Effector CD8-positive, alpha-beta T cell (primary cell): Measurements from ENCODE around the gene RARRES2.
"Not testable (repeated sequence)": the region's sequence is repeated elsewhere in the genome, so short reads cannot be mapped to it uniquely, and the experiment has no call there.

Source experiments
- DNase-seq: peaks from one replicate; lab custom pipeline; 2025; lab: John Stamatoyannopoulos, UW
- total RNA-seq, 4 experiments: gene quantifications; one replicate each; lab custom pipeline; 2026; lab: John Stamatoyannopoulos, UW

RARRES2 gene
- total RNA-seq = 0 to 0.12 (median 0) reads per million in 4 experiments

DNA sequence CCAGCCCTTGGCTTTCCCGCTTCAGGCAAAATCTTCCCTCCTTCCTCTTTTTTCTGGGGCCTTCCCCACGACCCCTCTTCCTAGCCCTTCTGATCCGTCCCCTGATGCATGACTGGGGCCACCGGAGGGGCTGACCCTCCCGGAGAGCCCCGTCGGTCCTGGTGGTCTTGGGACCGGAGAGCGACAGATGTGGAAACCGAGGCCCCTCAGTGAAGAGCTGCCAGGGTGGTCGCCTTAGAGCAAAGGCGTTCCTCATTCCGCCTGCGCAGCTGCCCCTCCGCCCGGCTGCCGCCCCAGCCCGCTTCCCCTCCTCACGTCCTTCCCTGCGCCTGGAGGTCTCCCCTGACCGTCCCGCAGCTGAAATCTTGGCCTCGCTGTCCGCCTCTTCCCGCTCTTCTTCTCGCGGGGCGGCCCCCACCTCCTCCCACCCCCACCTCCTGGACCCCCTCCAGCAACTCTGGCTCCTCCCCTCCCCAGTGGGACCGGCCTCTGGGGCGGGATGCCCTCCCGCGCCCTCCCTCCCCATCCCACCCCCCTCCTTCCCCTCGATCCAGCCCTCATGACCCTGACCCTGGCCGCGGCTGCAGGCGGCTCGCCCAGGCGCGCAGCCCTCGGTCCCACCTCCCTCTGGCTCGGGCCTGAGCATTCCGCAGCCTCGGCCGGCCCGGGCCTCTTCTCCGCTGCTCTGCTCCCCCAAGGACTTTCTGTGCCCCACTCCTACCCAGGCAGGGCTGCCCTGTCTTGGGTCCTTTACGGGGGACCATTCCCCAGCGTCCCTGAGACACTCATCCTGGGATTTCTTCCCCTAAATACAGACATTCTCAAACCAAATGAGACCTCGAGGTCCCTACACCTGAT, at the start of gene RARRES2:
Gene RARRES2 (minus strand): TSS at position 367 of the 858 bp plus-strand sequence. CDS start 1,020 bp downstream, outside the sequence.
- no peak for DNase-seq

DNA sequence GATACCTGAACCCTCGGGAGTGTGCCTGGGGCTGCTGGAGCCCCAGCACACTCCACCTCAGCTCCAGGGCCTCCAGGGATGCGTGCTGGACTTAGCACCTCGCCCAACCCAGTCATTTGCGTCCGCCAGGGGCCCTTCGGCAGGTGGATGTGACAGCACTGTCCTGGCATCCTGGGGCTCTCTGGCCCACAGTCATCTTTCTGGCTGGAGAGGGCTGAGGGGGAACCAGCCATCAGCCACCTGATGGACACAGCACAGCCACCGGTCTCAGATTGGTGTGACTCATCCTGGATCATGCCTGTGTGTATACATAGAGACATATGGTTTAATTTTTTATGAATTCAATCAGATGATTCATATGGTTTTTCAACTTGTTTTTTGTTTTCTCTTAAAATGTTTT, 48.8 kb upstream of the RARRES2 start:
- DNase-seq = no peak

DNA sequence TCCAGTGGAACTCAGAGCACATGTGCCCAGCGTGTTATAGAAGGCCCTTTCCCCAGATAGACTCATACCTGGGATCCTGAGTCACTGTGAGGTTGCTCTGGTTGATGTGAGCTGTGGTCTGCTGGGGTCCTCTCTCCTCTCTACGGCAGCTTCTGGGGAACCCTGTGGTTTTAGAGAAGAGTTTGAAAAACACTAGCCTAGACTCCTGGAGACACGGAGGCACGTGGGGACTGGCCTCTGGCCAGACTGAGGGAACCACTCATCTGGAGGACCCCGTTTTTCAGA, 48.0 kb upstream of the RARRES2 start:
- DNase-seq = no peak

DNA sequence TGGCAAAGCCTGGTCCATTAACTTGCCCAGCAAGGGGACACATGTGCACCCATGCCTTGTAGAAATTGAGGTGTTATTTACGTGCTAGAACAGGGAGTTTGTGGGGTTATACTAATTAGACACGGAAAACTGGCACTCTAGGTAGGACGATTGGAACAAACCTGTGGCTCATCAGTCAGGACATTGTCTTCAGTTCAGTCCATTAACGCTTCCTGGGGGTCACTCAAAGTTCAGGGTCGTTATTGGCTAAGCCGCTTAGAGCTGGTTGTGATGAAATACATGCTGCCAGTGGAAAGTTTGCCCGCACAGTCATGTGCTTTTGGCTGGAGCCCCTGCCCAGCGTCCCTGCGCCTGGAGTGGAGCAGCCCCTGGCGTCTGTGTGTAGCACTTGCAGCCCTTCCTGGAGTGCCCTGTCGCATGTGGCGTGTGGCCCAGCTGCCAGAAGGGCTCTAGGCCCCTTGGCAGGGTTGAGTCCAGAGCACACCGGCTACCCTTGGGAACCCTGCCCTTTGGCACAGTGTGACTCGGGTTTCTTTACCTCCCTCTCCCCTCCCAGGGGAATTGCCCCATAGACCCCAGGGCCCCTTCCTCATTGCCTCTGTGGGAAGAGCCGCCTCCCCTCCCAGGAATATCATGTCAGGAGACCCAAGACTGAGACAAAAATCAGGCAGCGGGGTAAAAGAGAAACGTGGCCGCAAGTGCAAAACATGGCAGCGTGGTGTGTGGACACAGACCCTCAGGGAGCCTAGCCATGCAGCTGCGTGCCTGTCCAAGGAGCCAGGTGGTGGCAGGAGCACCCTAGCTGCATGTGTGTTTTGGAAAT, 47.5 kb upstream of the RARRES2 start:
- no peak for DNase-seq

DNA sequence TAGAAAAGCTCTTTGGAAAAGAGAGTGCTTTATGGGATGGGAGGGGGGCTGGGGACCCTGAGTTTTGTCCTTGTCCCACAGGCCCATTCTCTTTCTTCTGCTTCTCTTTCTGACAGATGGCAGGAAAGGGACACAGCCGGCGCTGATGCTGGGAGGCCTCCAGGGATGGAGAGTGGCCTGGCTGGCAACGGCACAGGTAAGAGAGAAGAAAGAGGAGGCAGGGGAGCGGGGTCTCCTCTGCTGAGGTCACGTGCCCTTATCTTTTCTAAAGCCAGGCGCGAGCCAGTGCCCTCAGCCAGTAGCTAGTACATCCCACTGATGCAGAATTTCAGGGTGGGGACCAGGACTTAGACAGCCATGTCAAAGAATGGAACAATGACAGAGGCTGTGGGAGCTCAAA, 46.9 kb upstream of the RARRES2 start:
- no peak for DNase-seq

DNA sequence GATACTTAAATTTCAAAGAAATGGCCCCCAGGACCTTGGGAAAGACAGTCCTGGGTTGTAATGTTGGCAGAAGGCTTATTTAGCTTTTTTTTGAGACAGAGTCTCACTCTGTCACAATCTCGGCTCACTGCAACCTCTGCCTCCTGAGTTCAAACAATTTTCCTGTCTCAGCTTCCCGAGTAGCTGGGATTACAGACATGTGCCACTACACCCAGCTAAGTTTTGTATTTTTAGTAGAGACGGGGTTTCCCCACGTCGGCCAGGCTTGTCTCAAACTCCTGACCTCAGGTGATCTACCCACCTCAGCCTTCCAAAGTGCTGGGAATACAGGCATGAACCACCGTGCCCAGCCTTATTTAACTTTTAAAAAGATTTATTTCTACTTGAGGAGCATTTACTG, 44.5 kb upstream of the RARRES2 start:
- not testable (repeated sequence) for DNase-seq

DNA sequence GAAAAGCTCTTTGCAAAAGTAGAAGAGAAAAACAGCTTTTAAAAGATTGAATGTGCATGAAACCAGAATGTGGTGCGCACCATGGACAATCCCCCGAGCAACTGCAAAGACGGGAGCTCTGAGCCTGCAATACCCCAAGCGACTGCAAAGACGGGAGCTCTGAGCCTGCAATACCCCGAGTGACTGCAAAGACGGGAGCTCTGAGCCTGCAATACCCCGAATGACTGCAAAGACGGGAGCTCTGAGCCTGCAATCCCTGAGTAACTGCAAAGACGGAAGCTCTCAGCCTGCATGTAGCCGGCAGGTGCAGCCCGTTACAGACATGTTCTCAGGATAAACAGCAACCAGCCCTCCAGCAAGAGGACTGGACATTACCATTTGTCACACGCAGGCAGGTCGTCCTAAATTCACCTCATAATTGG, 43.9 kb upstream of the RARRES2 start:
- no peak for DNase-seq

DNA sequence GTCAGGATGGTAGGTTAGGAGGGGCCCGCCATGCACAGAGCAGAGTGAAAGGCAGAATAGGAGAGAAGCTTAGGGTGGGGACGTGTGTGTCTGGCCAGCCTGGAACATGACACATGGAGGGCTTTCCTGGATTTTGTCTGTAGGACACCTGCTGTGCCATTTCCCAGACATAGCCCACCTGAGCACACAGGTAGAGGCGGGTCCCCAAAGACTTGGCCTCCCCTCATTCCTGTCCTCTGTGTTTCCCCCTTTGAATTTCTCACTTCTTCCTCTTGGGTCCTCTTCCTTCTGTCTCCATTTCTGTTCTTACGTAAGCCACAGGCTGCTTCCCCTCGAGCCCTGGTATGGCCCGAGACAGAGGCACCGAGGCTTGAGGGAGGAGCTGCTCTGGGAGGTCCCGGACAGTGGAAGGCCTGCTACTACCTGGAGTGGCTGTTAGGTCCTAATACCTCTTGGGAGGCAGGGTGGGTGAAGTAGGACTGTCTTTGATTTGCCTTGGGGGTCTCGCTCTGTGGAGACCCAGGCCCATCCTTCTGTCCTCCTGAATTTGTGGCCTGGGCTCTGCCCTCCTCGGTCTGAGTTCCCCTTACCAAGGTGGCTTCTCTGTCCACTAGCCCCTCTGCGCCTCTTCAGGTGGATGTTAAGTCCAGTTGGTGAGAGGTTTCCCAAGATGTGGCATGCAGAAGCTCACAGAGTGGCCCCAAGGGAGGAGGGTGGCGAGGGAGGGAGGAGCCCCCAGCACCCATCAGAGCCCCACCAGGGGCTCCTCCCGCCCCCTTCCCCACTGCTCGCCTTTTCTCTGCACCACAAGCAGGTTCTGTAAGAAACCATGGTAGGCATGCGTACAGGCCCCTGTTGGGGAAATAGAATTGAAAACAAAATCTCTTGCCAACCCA, 43.2 kb upstream of the RARRES2 start:
- DNase-seq = no peak

DNA sequence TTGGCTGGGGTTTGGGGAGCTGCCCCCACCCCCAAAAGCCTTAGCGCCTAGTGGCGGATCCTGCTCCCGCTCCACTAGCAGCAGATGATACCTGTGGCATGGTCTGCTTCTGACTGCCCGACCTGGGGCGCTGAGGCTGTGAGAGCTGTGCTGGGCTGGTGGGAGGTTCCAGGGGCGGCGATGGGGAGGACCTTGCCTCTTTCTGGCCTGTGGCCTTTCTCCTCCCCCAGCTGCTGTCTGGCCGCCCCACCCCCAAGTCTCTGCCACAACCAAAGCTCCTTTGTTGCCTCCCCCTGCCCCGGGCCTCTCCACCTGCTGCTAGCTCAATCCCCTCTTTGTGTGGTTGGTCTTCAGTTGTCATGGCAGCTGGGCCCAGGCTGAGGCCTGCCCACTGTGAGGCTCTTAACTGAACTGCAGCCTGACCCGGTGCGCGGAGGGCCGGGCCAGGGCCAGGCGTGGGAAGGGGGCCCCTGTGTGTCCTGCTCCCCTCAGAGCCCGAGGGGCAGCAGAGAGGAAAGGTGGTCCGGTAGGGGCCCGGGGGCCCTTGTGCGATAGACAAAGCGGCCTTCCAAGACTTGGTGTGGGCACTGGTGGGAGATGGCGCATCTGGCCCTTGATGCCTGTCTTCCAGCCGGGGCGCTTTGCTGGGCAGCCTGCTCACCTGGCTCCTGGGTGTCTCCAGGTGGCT, 42.4 kb upstream of the RARRES2 start:
- no peak for DNase-seq

DNA sequence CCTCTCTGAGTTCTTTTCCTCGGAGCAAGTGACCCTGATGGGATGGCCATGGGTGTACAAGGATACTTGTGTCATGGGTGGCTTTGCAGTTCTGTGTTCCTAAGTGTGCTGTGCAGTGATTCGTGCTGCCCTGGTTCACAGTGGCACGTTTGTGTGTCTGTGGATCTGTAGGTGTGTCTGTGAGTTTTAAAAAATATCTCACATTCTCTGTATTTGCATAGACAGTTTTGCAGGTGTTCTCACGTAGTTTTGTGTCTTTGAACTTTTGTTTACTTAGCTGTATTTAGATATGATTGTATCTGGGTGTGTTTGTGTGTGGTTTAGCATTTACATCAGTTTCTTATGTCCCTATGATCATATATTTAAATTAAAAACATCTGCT, 41.4 kb upstream of the RARRES2 start:
- no peak for DNase-seq

DNA sequence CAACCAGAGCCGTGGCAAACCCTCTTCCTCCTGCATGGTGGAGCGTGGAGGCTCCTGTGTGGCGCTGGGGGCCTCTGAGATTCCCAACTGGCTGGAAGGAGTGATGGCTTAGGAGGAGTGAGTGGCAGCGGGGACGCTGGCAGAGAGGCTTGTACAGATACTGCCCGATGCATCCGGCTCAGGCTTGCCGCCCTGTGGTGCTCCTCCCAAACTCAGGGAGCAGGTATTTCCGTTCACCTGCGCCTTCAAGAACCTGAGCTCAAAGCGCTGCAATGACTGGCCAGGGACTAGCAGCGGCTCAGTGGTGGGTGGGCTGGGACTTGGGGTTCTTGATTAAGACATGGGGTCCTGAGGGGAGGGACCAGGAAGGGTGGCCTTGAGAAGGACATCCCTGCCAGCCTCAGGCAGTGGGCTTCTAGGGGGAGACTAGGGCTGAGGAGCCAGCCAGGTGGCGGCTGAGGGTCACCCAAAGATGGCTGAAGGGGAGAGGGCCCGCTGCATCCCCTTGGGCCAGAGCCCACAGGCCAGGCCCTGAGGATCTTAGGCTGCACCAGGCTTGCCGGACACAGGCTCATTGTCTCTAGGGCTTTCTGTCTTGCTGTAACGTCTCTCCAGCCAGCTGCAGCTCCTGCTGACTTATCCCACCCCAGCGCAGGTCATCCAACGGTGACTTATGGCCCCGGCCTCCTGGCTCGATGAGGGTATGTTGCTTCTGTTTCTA, 40.9 kb upstream of the RARRES2 start:
- DNase-seq = no peak

DNA sequence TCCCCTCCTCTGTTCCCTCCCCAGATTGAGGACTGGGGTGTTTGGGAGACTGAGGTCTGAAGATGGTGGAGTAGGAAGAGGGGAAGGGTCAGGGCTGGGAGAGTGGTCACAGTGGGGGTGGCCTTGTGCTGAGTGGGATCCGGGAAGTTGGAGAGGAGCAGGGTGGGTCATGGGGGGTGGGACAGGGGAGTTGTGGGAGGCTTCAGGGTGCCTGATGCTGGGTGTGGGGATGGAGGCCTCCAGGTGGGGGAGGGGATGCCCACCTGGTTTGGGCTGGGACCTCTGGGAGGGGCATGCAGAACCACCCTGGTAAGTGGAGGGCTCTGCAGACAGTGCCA, 40.3 kb upstream of the RARRES2 start:
- DNase-seq = no peak

DNA sequence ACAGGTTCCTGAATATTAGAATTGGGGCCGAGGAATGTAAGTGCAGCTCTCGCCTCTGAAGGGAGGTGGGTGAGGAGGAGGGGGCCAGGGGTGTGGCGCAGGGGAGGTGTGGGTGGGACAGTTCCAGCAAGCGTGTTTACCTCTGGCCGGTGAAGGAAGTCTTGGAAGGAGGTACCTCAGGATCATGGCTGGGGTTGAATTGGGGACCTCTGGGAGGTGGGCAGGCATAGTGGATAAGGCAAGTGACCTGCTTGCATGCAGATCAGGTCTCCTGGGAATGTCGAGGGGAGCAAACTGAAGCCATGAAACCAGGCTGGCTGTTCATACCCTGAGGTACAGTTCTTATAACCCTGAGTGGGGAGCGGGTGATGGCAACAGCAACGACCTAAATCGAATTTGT, 39.7 kb upstream of the RARRES2 start:
- no peak for DNase-seq

DNA sequence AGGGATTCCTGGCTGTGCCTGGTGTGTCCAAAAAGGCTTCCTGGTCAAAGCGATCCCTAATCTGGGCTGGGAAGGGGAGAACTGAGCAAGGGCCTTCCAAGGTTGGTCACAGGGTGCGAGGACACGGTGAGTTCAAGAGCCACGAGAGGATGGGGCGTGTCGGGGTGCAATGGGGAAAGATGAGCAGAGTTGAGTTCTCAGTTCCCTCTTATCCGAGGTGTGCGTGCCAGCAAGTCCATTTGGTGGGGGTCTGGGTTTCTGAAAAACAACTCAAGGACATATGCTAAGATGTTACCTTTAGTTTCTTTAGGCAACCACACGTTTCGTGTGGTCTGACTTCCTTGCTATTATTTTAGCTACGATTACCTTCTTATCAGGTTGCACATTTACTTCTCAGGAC, 39.0 kb upstream of the RARRES2 start:
- DNase-seq = no peak

DNA sequence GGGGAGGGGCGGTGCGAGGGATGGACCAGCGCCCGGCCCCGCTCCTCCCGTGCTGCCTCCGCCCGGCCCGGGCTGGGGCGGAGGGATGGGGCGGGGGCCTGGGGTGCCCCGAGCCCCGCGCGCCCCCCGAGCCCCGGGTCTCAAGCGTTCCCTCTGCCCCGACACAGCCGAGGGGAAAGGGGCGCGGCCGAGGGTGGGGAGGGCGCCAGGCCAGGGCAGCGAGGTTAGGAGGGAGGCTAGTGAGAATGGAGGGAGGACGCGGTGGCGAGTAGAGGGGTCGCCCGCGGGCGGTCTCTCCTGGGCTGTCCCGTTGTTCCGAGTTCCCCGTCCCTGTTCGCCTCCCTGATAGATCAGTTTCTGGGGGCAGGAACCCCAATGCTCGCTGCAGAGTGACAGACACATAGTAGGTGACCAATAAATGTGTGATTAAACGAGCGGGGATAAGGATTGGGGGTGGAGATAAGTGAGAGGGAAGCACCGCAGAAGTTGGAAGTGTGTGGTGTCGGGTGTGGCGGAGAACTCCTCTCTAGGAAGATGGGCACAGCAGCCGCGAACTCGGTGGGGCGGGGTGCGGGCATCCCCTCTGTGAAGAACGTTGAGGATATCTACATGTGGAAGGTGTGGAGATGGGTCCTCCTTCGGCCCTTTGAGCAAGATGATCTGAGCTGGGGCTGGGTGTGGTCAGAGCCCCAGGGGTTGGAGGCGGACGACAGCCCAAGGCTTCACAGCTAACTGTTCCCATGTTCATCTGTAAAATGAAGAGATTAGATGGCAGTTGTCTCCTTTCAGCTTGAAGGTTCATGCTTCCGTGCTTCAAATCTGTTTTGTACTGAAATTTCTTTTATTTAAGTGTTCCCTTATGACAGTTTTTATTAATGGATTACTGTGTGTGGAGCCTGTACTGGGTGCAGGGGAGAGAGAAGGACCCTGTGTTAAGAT, 38.3 kb upstream of the RARRES2 start:
- no peak for DNase-seq

DNA sequence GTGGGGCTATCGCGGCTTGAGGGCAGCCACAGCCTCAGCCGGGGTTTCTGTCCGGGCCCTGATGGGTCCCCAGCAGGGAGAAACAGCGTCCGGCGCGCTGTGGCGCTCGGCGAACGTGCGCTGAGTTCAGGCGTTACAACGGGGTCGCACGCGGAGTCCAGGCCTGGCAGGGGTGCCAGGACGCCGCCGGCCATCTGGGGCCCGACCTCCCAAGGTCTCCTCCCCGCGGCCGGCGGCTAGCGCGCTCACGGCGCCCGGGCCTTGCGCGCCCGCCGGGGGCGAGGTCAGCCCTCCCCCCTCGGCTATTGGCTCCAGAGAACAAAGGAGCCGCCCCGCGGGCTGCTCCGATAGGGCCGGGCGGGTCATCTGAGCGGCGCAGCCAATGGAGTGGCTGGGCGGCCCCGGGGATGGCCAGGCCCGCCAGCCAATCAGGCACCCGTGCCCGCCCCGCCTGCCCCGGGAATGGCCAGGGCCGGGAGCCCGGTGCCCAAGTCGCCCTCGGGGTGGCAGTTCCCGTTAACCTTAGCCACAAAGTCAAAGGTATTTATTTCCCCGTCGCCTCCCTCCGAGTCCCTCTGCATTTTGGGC, 37.5 kb upstream of the RARRES2 start, which contains the start of gene ZNF775:
Gene ZNF775 (plus strand): TSS at position 478 of the 588 bp plus-strand sequence. CDS start 9,141 bp downstream, outside the sequence.
- peak; percentile 87 for DNase-seq

DNA sequence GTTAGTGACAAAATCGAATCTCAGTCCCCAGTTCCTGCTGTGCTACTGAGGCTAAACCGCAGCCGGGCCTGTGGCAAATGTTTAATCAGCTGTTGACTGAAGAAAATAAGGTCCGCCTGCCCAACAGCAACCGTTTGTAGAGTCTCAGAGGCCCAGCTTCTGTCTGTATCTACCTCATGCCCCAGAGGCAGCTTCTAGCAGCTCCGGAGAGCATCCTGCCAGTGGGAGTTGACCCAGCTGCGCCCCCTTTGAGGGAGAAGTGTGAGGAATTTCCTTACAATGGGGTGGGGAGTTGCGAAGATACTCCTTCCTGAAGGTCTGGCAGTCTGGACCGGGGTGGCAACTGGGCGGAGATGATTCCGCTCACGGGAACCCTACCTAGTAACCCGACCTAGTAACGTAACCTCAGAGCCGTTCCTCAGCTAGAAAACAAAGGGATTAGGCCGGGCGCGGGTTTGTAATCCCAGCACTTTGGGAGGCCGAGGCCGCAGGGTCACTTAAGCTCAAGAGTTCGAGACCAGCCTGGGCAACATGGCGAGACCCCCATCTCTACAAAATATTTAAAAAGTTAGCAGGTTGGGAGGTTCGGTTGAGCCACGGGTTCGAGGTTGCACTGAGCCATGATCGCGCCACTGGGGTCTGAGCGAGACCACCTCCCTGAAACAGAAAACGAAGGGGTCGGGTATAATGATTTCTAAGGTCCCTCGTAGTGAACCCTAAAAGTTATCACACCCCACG, 36.9 kb upstream of the RARRES2 start:
- DNase-seq = peak; percentile 20

DNA sequence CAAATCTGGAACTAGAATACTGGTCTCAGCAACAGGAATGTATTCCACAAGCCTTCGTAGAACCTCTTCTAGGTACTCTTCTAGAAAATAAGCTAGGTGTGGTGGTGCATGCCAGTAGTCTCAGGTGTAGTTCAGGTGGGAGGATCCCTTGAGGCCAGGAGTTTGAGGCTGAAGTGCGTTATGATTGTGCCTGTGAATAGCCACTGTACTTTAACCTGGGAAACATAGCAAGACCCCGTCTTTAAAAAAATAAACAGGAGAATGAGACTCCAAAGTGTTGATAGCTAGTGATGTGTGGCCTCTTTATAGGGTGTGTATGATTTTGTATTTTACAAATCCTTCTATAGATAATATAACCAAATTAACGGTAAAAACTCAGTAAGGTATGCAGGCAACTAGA, 36.2 kb upstream of the RARRES2 start:
- DNase-seq = no peak

DNA sequence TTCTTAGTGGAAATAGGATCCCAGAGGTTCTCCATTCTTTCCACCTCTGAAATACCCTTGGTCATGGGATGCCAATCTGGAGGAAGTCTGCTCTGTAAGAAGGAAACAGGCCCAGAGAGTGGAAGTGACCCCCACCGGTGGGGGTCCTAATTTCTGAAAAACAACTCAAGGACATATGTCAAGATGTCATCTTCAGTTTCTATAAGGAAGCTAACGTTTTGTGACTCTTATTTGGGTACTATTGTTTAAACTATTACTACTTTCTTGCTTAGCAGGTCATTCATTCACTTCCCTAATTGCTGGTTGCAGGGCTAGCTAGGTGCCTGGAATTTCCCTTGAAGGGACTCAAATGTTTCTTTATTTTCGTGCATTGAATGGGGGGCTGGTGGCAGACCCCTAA, 35.8 kb upstream of the RARRES2 start:
- DNase-seq = no peak
